HG03135 (cell line): ENCODE results near the gene RELA.
"Not testable (repeated sequence)": the region's sequence is repeated elsewhere in the genome, so short reads cannot be mapped to it uniquely, and the experiment has no call there.

Experiments
- ATAC-seq: cut with Tn5 transposase; IDR thresholded peaks from one replicate; pipeline ENCODE4 v1.9.1; 2021; ENCODE audit warnings: mild to moderate bottlenecking, moderate library complexity; ENCODE audit not compliant: unreplicated experiment

Gene RELA

GRCh38 chr11:65672180-65672860 lies 9.6 kb upstream of the RELA start:
- ATAC-seq, result no peak

- ATAC-seq, result peak; percentile 21
These were observed 1.0 kb upstream of the RELA start for GRCh38 chr11:65663639-65664200.

DNA sequence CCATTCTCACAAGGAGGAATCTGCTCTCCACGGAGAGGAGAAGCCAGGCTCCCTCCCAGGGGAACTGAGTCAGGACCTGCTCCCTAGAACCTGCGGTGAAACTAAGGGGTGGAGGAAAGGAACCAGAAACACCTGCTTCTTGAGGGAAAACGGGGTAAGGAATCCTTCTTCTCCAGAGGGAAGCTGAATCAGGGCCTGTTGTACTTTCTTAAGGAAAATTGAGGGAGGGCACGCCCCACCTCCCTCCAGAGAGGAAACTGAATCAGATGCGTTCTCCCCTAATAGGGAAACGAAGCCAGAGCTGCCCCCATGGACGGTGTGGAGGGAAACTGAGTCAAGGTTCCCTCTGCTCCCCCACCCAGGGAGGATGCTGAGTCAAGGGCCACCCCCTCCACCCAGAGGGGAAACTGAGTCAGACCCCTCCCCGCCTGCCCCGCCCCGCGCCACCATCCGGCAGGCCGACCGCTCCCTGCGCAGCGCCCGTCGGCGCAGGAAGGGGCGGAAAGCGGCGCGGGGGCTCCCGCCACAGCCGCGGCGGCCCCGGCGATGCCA lies 393 bp downstream of the RELA start:
- ATAC-seq, result no peak

DNA sequence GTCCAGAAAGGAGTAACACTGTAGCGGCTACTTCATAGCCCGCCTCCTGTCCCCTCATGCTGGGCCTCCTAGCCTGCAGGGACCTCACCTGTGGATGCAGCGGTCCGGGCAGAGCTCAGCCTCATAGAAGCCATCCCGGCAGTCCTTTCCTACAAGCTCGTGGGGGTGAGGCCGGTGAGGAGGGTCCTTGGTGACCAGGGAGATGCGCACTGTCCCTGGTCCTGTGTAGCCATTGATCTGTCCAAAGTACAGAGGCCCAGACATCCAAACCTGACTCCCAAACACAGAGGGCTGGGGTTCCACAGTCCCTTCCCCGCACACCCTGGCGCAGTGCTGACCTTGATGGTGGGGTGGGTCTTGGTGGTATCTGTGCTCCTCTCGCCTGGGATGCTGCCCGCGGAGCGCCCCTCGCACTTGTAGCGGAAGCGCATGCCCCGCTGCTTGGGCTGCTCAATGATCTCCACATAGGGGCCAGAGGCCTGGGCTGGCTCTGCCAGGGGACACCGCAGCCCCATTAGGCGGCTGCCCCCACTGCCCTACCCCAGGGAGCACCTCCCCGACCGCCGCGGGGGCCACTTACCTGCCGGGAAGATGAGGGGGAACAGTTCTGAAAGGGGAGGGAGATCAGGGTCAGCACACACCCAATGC lies 993 bp downstream of the RELA start:
- no peak for ATAC-seq

GRCh38 chr11:65660908-65661307 lies 1.8 kb downstream of the RELA start:
- not testable (repeated sequence) for ATAC-seq

DNA sequence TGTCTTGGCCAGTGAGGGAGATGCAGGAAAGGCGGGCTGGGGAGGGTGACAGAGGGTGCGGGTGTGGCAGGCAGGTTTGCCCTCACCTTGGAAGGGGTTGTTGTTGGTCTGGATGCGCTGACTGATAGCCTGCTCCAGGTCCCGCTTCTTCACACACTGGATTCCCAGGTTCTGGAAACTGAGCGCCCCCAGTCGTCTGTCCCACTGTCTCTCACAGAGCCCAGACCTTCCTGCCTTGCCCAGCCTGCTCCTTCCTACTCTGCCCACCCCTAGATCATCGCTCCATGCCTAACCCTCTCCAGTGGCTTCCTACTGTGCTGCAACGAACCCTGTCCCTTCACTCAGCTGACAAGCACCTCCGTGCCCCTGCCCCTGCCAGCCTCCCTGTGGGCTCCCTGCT lies 2.7 kb downstream of the RELA start:
- no peak for ATAC-seq

DNA sequence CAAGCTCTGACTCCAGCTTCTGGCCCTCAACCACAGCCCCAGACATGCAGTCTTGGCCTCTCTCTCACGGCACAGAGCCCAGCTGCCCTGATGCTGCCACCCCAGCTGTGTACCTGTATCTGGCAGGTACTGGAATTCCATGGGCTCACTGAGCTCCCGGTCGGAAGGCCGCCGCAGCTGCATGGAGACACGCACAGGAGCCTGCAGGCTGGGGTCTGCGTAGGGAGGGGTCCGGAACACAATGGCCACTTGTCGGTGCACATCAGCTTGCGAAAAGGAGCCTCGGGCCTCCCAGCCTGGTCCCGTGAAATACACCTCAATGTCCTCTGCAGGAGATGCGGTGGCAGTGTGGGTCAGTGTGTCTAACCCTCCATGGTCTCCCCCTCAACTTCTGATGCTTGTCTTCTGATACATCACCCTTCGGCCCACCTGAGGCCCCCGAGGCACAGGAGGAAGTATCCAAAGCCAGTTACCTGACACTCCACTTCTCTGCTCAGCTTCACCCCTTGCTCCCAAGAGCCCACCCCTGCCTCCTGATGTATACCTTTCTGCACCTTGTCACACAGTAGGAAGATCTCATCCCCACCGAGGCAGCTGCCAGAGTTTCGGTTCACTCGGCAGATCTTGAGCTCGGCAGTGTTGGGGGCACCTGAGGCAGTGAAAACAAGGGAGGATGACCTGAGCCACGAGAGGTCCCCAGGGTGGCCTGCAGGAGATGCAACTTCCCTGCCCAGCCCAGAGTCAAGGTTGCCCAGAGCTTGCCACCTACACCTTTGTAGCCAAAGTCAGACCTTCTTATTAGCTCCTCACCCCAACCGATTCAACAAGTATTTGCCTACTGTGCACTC lies 4.3 kb downstream of the RELA start:
- no peak for ATAC-seq

- ATAC-seq, result no peak
These were observed 5.3 kb downstream of the RELA start for GRCh38 chr11:65657426-65657825.

- ATAC-seq, result no peak
These were observed 7.0 kb downstream of the RELA start for GRCh38 chr11:65655570-65656332.

- ATAC-seq, result no peak
These were observed 8.1 kb downstream of the RELA start for GRCh38 chr11:65654375-65655349.

- ATAC-seq, result no peak
These were observed 9.2 kb downstream of the RELA start for GRCh38 chr11:65653229-65654225.

GRCh38 chr11:65652511-65653228 lies 10.0 kb downstream of the RELA start:
- peak; percentile 58 for ATAC-seq

- ATAC-seq, result peak; percentile 12
These were observed 10.9 kb downstream of the RELA start for GRCh38 chr11:65651589-65652510.

DNA sequence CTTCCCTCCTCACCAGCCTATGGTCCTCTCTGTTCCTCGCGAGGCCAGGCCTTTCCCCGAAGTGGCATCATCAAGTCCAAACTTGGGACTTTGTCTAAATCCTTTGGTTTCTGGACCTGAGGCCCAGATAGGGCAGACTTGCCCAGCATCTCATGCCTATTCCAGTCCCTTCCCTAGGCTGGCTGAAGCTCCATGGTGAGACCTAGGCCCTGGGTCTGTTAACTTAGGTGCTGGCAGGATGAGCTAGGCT lies 11.5 kb downstream of the RELA start:
- ATAC-seq, result no peak

DNA sequence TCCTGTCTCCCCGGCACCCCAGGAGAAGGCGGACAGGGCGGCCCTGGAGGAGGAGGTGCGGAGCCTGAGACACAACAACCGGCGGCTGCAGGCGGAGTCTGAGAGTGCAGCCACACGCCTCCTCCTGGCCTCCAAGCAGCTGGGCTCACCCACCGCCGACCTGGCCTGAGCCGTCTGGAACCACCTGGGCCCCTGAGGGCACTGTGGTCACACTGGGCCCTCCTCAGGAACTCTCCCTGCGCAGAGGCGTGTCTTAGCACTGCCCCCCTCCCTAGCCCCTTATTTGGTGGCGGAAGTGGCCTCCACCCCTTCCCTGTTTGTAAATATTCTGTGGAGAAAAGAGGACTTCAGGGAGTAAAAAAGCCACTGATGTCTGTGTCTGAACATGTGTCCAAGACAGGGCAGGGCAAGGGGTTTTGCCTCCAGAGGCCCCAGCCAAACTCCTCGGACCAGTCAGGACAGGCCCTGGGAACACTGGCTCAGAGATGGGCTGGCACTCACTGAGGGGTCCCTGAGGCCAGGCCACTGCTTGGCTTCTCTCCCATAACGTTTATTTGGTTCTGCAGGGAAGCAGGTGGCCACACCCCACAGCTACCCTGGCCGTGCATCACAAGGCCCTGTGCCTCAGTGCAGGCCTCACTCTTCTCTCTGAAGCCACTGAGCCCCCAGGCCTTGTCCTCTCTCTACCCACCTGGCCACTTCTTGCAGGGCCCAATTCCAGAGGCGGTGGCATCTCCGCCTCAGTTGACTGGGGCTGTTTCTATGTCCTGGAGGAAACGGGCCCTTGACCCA lies 12.0 kb downstream of the RELA start:
- no peak for ATAC-seq
